Neural cell (in vitro differentiated cells): ENCODE measurements around the gene PITPNB.

Source experiments
- EP300 ChIP-seq: fragments of 450-650 bp; conservative IDR thresholded peaks from 2 replicates; pipeline ENCODE4 v1.6.1; 2014; ENCODE audit warnings: antibody characterized with exemption, mild to moderate bottlenecking, moderate library complexity; ENCODE audit not compliant: poor library complexity, severe bottlenecking
- EZH2 ChIP-seq: fragments of 200-600, 300-800 bp; shearing (Covaris generic), sonication (generic); IDR thresholded peaks from 2 replicates; pipeline ENCODE4 v1.6.1; 2014; ENCODE audit warnings: antibody characterized with exemption, low read length, borderline replicate concordance, mild to moderate bottlenecking; ENCODE audit not compliant: insufficient read depth, poor library complexity, severe bottlenecking
- MXI1 ChIP-seq: fragments of 450-650 bp; conservative IDR thresholded peaks from 2 replicates; pipeline ENCODE4 v1.6.1; 2014; ENCODE audit warnings: antibody characterized with exemption, mild to moderate bottlenecking; ENCODE audit not compliant: poor library complexity, severe bottlenecking
- POLR2AphosphoS5 ChIP-seq: IDR thresholded peaks from 2 replicates; pipeline ENCODE4 v1.6.1; 2012
- REST ChIP-seq: IDR thresholded peaks from 2 replicates; pipeline ENCODE4 v1.6.1; 2012; ENCODE audit warnings: borderline replicate concordance
- TAF1 ChIP-seq: IDR thresholded peaks from 2 replicates; pipeline ENCODE4 v1.6.1; 2012; ENCODE audit warnings: low read depth
- TF ChIP-seq, protein P1 (sequence below): fragments of 450-650 bp; IDR thresholded peaks from 2 replicates; pipeline ENCODE4 v1.5.1; 2014; ENCODE audit warnings: antibody characterized with exemption, mild to moderate bottlenecking, moderate library complexity; ENCODE audit not compliant: poor library complexity, severe bottlenecking

DNA sequence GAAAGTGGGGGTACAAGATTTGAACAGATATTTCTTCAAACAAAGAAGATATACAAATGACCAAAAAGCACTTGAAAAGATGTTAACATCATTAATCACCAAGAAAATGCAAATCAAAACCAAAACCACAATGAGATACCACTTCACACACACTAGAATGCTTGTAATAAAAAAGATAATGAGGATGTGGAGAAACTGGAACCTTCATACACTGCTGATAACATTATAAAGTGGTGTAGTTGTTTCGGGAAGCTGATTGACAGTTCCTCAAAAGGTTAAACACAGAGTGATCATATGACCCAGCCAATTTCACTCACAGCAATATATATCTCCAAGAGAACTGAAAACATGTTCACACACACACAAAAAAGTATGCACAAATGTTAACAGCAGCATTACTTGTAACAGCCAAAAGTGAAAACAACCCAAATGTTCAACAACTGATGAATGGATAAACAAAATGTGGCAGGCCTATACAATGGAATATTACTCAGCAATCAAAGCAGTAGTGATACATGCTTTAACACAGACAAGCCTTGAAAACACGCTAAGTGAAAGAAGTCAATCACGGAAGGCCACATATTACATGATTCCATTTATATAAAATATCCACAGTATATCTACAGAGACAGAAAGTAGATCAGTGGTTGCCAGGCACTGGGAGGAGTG is 15.1 kb downstream of the PITPNB start:
- TF ChIP-seq EP300 (no peak), POLR2AphosphoS5 (no peak), EZH2 (no peak), TAF1 (no peak), MXI1 (no peak), REST (no peak)
- TF ChIP-seq, protein P1, sequence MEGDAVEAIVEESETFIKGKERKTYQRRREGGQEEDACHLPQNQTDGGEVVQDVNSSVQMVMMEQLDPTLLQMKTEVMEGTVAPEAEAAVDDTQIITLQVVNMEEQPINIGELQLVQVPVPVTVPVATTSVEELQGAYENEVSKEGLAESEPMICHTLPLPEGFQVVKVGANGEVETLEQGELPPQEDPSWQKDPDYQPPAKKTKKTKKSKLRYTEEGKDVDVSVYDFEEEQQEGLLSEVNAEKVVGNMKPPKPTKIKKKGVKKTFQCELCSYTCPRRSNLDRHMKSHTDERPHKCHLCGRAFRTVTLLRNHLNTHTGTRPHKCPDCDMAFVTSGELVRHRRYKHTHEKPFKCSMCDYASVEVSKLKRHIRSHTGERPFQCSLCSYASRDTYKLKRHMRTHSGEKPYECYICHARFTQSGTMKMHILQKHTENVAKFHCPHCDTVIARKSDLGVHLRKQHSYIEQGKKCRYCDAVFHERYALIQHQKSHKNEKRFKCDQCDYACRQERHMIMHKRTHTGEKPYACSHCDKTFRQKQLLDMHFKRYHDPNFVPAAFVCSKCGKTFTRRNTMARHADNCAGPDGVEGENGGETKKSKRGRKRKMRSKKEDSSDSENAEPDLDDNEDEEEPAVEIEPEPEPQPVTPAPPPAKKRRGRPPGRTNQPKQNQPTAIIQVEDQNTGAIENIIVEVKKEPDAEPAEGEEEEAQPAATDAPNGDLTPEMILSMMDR, result no peak
